ENCODE results near the gene NXPE3.

Gene NXPE3

GRCh38 chr3:101842245-101842934 lies 63.4 kb downstream of the NXPE3 start:
- H3K27me3 ChIP-seq (ENCODE audit: insufficient read depth, low read length, poor library complexity, severe bottlenecking): no peaks in the 10 kb centered on the region
- no peak for TF ChIP-seq CTCF (conservative IDR thresholded peaks at IDR 0.05; ENCODE audit: low read length)
- no peak for TF ChIP-seq EZH2phosphoT487 (IDR thresholded peaks at IDR 0.05; ENCODE audit: borderline replicate concordance)
- no peaks in the 10 kb centered on the region for H3K36me3 ChIP-seq (ENCODE audit: insufficient read depth, low read length)
- H3F3A ChIP-seq (ENCODE audit: low read depth): no peaks in the 10 kb centered on the region; the same call in 1 of the 2 replicates
- peaks cover 38% of the 10 kb centered on the region for H3K4me1 ChIP-seq (ENCODE audit: insufficient read depth, low read length, poor library complexity, severe bottlenecking)
- no peaks in the 10 kb centered on the region for H3K9me2 ChIP-seq (replicated peaks; ENCODE audit: low read depth, low read length)
- no peaks in the 10 kb centered on the region for H3K9me3 ChIP-seq (ENCODE audit: insufficient read depth, low read depth, low read length)
- no peak overlapping the region for H2AFZ ChIP-seq (ENCODE audit: low read length)
- H4K20me1 ChIP-seq (ENCODE audit: insufficient read depth, low read length, poor library complexity, severe bottlenecking): no peaks in the 10 kb centered on the region
- no peak overlapping the region for H3K4me2 ChIP-seq (ENCODE audit: low read depth, low read length, poor library complexity, severe bottlenecking)
- H3K4me3 ChIP-seq (ENCODE audit: low read length, poor library complexity, severe bottlenecking): no peak overlapping the region
- H3K79me2 ChIP-seq (ENCODE audit: insufficient read depth, low read length): peaks cover 60% of the 10 kb centered on the region; the same call in 1 of the 2 replicates
- no peak overlapping the region for H3K9ac ChIP-seq (ENCODE audit: low read depth, low read length, poor library complexity, severe bottlenecking)

GRCh38 chr3:101842935-101843330 lies 63.9 kb downstream of the NXPE3 start:
- no peaks in the 10 kb centered on the region for H3K27me3 ChIP-seq (ENCODE audit: insufficient read depth, low read length, poor library complexity, severe bottlenecking)
- TF ChIP-seq CTCF (conservative IDR thresholded peaks at IDR 0.05; ENCODE audit: low read length): no peak
- TF ChIP-seq EZH2phosphoT487 (IDR thresholded peaks at IDR 0.05; ENCODE audit: borderline replicate concordance): no peak
- H3K9ac ChIP-seq (ENCODE audit: low read depth, low read length, poor library complexity, severe bottlenecking): no peak overlapping the region
- H3K4me2 ChIP-seq (ENCODE audit: low read depth, low read length, poor library complexity, severe bottlenecking): no peak overlapping the region
- no peaks in the 10 kb centered on the region for H3K9me3 ChIP-seq (ENCODE audit: insufficient read depth, low read depth, low read length)
- no peaks in the 10 kb centered on the region for H3K36me3 ChIP-seq (ENCODE audit: insufficient read depth, low read length)
- peaks cover 38% of the 10 kb centered on the region for H3K4me1 ChIP-seq (ENCODE audit: insufficient read depth, low read length, poor library complexity, severe bottlenecking)
- H3F3A ChIP-seq (ENCODE audit: low read depth): no peaks in the 10 kb centered on the region; the same call in 1 of the 2 replicates
- no peaks in the 10 kb centered on the region for H3K9me2 ChIP-seq (replicated peaks; ENCODE audit: low read depth, low read length)
- H4K20me1 ChIP-seq (ENCODE audit: insufficient read depth, low read length, poor library complexity, severe bottlenecking): no peaks in the 10 kb centered on the region
- no peak overlapping the region for H2AFZ ChIP-seq (ENCODE audit: low read length)
- H3K79me2 ChIP-seq (ENCODE audit: insufficient read depth, low read length): peaks cover 60% of the 10 kb centered on the region; the same call in 1 of the 2 replicates
- H3K4me3 ChIP-seq (ENCODE audit: low read length, poor library complexity, severe bottlenecking): no peak overlapping the region

GRCh38 chr3:101845425-101845824 lies 66.4 kb downstream of the NXPE3 start:
- no peak overlapping the region for H3K4me3 ChIP-seq (ENCODE audit: low read length, poor library complexity, severe bottlenecking)
- no peaks in the 10 kb centered on the region for H3K36me3 ChIP-seq (ENCODE audit: insufficient read depth, low read length)
- H3K27me3 ChIP-seq (ENCODE audit: insufficient read depth, low read length, poor library complexity, severe bottlenecking): no peaks in the 10 kb centered on the region
- no peaks in the 10 kb centered on the region for H3K9me3 ChIP-seq (ENCODE audit: insufficient read depth, low read depth, low read length)
- no peak overlapping the region for H3K4me2 ChIP-seq (ENCODE audit: low read depth, low read length, poor library complexity, severe bottlenecking)
- H2AFZ ChIP-seq (ENCODE audit: low read length): no peak overlapping the region
- TF ChIP-seq EZH2phosphoT487 (IDR thresholded peaks at IDR 0.05; ENCODE audit: borderline replicate concordance) (no peak), CTCF (conservative IDR thresholded peaks at IDR 0.05; ENCODE audit: low read length) (no peak)
- H3K9ac ChIP-seq (ENCODE audit: low read depth, low read length, poor library complexity, severe bottlenecking): no peak overlapping the region
- H4K20me1 ChIP-seq (ENCODE audit: insufficient read depth, low read length, poor library complexity, severe bottlenecking): no peaks in the 10 kb centered on the region
- H3F3A ChIP-seq (ENCODE audit: low read depth): no peaks in the 10 kb centered on the region; the same call in none of the 2 replicates
- peaks cover 26% of the 10 kb centered on the region for H3K4me1 ChIP-seq (ENCODE audit: insufficient read depth, low read length, poor library complexity, severe bottlenecking)
- H3K9me2 ChIP-seq (replicated peaks; ENCODE audit: low read depth, low read length): no peaks in the 10 kb centered on the region
- peaks cover 44% of the 10 kb centered on the region; the same call in 1 of the 2 replicates for H3K79me2 ChIP-seq (ENCODE audit: insufficient read depth, low read length)

Data from Loucy (cell line).